Endothelial cell of umbilical vein (primary cell): ENCODE results near the gene HACD3. TPM values are rescaled to one million over a fixed set of nuclear protein-coding genes. Genes with fewer than 3 reads are reported as not detected.

ENCODE experiments used
- BruUV-seq: library from RNA; stranded (reverse); fragments of 400-500 nt; replicated peaks from 2 replicates; lab custom pipeline; 2021; lab: Mats Ljungman, UMichigan
- CTCF ChIA-PET: fragments of 300-600, 350-600 bp; sonication (Branson Sonifier 250); formaldehyde crosslinking; loops from one replicate; lab custom pipeline; 2021; ENCODE audit warnings: antibody characterized with exemption, inconsistent platforms; lab: Charles Lee
- POLR2A ChIA-PET: fragments of 300-600, 350-600 bp; sonication (Branson Sonifier 250); formaldehyde crosslinking; loops from one replicate; lab custom pipeline; 2021; ENCODE audit warnings: antibody characterized with exemption, inconsistent platforms; lab: Charles Lee
- DNase-seq: peaks from one replicate; pipeline ENCODE4 v3.0.0-alpha.2; 2011; ENCODE audit warnings: low read depth, low spot score
- FAIRE-seq: peaks from 2 replicates; lab custom pipeline; 2011; peaks lifted over from hg19 to GRCh38; lab: Jason Lieb, UNC
- H2AFZ ChIP-seq: 2 replicates; pipeline ENCODE4 v1.6.0; 2012; ENCODE audit warnings: low read depth, low read length, control low read depth, inconsistent platforms
- H3K27ac ChIP-seq: 2 replicates; pipeline ENCODE4 v1.5.1; 2011; ENCODE audit warnings: low read depth, mild to moderate bottlenecking, control low read depth, low read length, moderate library complexity; ENCODE audit not compliant: insufficient read depth
- H3K27me3 ChIP-seq, 2 experiments: 2 replicates each; pipeline versions ENCODE4 v1.6.0 to v1.6.1; 2011; ENCODE audit warnings: low read length in 2 of 2, mixed read lengths in 1 of 2; ENCODE audit not compliant: control insufficient read depth in 2 of 2, insufficient read depth in 2 of 2
- H3K36me3 ChIP-seq, 2 experiments: 2 replicates in 1 of 2; 3 replicates in 1 of 2; pipeline ENCODE4 v1.5.1; 2011; ENCODE audit warnings: low read length in 2 of 2, mild to moderate bottlenecking in 1 of 2, moderate library complexity in 1 of 2; ENCODE audit not compliant: control insufficient read depth in 2 of 2, insufficient read depth in 2 of 2; ENCODE audit errors: extremely low read depth in 1 of 2
- H3K4me1 ChIP-seq: 3 replicates; pipeline ENCODE4 v1.5.1; 2011; ENCODE audit warnings: mild to moderate bottlenecking, low read length; ENCODE audit not compliant: control insufficient read depth, insufficient read depth; ENCODE audit errors: extremely low read depth
- H3K4me2 ChIP-seq: 2 replicates; pipeline ENCODE4 v1.6.1; 2011; ENCODE audit warnings: low read length, control low read depth, mixed read lengths; ENCODE audit not compliant: insufficient read depth
- H3K4me3 ChIP-seq, 3 experiments: fragments of 200-600 bp in 1 of 3; sonication (generic), shearing (Covaris generic) in 1 of 3; replicated peaks in 1 of 3; 2 replicates each; pipeline ENCODE4 v1.5.1; 2011 to 2016; ENCODE audit warnings: control low read depth in 3 of 3, low read length in 3 of 3, mild to moderate bottlenecking in 2 of 3, inconsistent platforms in 1 of 3, low read depth in 1 of 3, moderate library complexity in 1 of 3; ENCODE audit not compliant: insufficient read depth in 1 of 3
- H3K79me2 ChIP-seq: 2 replicates; pipeline ENCODE4 v1.6.0; 2012; ENCODE audit warnings: low read length, inconsistent platforms; ENCODE audit not compliant: control insufficient read depth, insufficient read depth
- H3K9ac ChIP-seq: replicated peaks from 2 replicates; pipeline ENCODE3; 2011; ENCODE audit warnings: low read length, control low read depth; ENCODE audit not compliant: insufficient read depth; ENCODE audit errors: extremely low read depth
- H3K9me1 ChIP-seq: replicated peaks from 3 replicates; pipeline ENCODE4 v1.6.0; 2011; ENCODE audit warnings: mild to moderate bottlenecking, low read length; ENCODE audit not compliant: control insufficient read depth, insufficient read depth; ENCODE audit errors: extremely low read depth
- H3K9me3 ChIP-seq: replicated peaks from 2 replicates; pipeline ENCODE4 v1.5.1; 2012; ENCODE audit warnings: low read length, inconsistent platforms; ENCODE audit not compliant: control insufficient read depth, insufficient read depth
- H4K20me1 ChIP-seq: replicated peaks from 2 replicates; pipeline ENCODE3; 2011; ENCODE audit warnings: mild to moderate bottlenecking, low read length; ENCODE audit not compliant: control insufficient read depth, insufficient read depth; ENCODE audit errors: extremely low read depth
- EZH2 ChIP-seq: IDR thresholded peaks from 2 replicates; pipeline ENCODE4 v1.6.1; 2012; ENCODE audit warnings: borderline replicate concordance, low read depth, mild to moderate bottlenecking, moderate library complexity, low read length, inconsistent platforms; ENCODE audit not compliant: severe bottlenecking
- FOS ChIP-seq: IDR thresholded peaks from 2 replicates; pipeline ENCODE4 v1.6.1; 2011; ENCODE audit warnings: mild to moderate bottlenecking, low read length, moderate library complexity, borderline replicate concordance; ENCODE audit not compliant: insufficient read depth
- GATA2 ChIP-seq: IDR thresholded peaks from 2 replicates; pipeline ENCODE4 v1.7.0; 2011; ENCODE audit warnings: low read depth, mild to moderate bottlenecking, moderate library complexity, mixed read lengths, low read length; ENCODE audit not compliant: insufficient read length, insufficient read depth
- JUN ChIP-seq: IDR thresholded peaks from 2 replicates; pipeline ENCODE4 v1.6.1; 2011; ENCODE audit warnings: borderline replicate concordance, low read depth; ENCODE audit not compliant: insufficient read length, insufficient read depth
- MYC ChIP-seq: IDR thresholded peaks from one replicate; pipeline ENCODE4 v1.6.1; 2011; ENCODE audit warnings: mild to moderate bottlenecking, low read depth, low read length
- POLR2A ChIP-seq: IDR thresholded peaks from 2 replicates; pipeline ENCODE4 v1.6.1; 2012; ENCODE audit warnings: low read depth, mild to moderate bottlenecking, control low read depth, low read length
- POLR2AphosphoS5 ChIP-seq: IDR thresholded peaks from 2 replicates; pipeline ENCODE4 v1.6.1; 2012; ENCODE audit warnings: low read depth, mild to moderate bottlenecking, control low read depth, low read length, moderate library complexity; ENCODE audit not compliant: insufficient read depth
- dilution Hi-C: fragments of 300-500 bp; cut with MboI; formaldehyde crosslinking; loops from one replicate; pipeline ENCODE4 v1.15.0; 2019; ENCODE audit warnings: low sequenced_read_pairs; ENCODE audit not compliant: extremely low pct_ligation_motif_present
- intact Hi-C: fragments of 100-400 bp; cut with micrococcal nuclease; formaldehyde crosslinking; loops from one replicate; pipeline ENCODE4 v1.10.0; 2022
- polyA plus RNA-seq, 4 experiments: library from polyadenylated mRNA; depleted of rRNA in 3 of 4; stranded (reverse) in 3 of 4; unstranded in 1 of 4; fragments of >200 nt; gene quantifications; 2 replicates each; pipeline versions ENCODE4 v1.2.1 to v1.2.3, GENCODE V29; 2011 to 2012; ENCODE audit warnings: missing spikeins in 1 of 4
- total RNA-seq: library from RNA; stranded (reverse); gene quantifications from 2 replicates; pipeline ENCODE4 v1.2.3, GENCODE V29; 2021
- TF ChIP-seq, protein P1 (sequence below), 2 donors: IDR thresholded peaks; 1 replicate in 1 of 2; 2 replicates in 1 of 2; pipeline ENCODE4 v1.5.1; 2011; ENCODE audit warnings: low read length in 2 of 2, mild to moderate bottlenecking in 2 of 2, moderate library complexity in 2 of 2, control low read depth in 1 of 2, inconsistent platforms in 1 of 2, low read depth in 1 of 2; ENCODE audit not compliant: insufficient read depth in 1 of 2; ENCODE audit errors: extremely low read depth in 1 of 2
- TF ChIP-seq, protein P2 (sequence below): IDR thresholded peaks from 2 replicates; pipeline ENCODE4 v1.6.1; 2011; ENCODE audit not compliant: insufficient read depth, insufficient read length

HACD3 gene
- total and polyA plus RNA-seq, 2 donors (not counting 3 experiments of a cell fraction or from before 2014, with no cell fraction given), result 47.4 to 61.1 TPM

DNA sequence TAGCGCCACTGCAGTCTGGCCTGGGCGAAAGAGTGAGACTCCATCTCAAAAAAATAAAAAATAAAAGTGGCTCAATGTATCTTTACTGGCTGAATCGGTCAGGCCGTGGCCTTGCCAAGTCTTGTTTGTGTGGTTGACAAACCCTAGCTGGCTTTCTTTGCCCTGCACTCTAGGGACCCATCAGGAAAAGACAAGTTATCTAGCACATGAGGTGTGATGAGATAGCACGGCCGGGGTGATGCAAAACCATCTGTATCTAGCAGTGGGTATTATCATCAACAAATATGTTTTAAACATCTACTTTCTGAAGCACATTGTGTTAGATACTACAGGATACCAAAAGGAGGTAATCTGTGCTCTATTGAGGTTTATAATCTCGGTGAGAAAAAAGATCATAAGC is 8.9 kb upstream of the HACD3 start:
- H3K4me3 ChIP-seq, result no peak overlapping the region
- H3K36me3 ChIP-seq, result no peaks in the 10 kb centered on the region
- H3K27ac ChIP-seq, result no peak overlapping the region
- no peaks in the 10 kb centered on the region for H3K27me3 ChIP-seq
- ChIA-PET POLR2A (no interaction called here), CTCF (no interaction called here)
- peaks cover 6% of the 10 kb centered on the region for H3K79me2 ChIP-seq
- H4K20me1 ChIP-seq, result no peaks in the 10 kb centered on the region
- DNase-seq (no peak), FAIRE-seq (no peak)
- H3K9ac ChIP-seq, result no peak overlapping the region
- dilution Hi-C loops, result no loop called here
- H3K4me2 ChIP-seq, result no peak overlapping the region
- BruUV-seq, result no TSS peak
- H3K9me3 ChIP-seq, result no peaks in the 10 kb centered on the region
- peaks cover 15% of the 10 kb centered on the region for H3K4me1 ChIP-seq
- intact Hi-C loops, result no loop called here
- H2AFZ ChIP-seq, result no peak overlapping the region
- TF ChIP-seq JUN (no peak), GATA2 (no peak), POLR2A (no peak), EZH2 (no peak), MYC (no peak), POLR2AphosphoS5 (no peak), FOS (no peak)
- TF ChIP-seq, protein P1, sequence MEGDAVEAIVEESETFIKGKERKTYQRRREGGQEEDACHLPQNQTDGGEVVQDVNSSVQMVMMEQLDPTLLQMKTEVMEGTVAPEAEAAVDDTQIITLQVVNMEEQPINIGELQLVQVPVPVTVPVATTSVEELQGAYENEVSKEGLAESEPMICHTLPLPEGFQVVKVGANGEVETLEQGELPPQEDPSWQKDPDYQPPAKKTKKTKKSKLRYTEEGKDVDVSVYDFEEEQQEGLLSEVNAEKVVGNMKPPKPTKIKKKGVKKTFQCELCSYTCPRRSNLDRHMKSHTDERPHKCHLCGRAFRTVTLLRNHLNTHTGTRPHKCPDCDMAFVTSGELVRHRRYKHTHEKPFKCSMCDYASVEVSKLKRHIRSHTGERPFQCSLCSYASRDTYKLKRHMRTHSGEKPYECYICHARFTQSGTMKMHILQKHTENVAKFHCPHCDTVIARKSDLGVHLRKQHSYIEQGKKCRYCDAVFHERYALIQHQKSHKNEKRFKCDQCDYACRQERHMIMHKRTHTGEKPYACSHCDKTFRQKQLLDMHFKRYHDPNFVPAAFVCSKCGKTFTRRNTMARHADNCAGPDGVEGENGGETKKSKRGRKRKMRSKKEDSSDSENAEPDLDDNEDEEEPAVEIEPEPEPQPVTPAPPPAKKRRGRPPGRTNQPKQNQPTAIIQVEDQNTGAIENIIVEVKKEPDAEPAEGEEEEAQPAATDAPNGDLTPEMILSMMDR (IDR thresholded peaks at IDR 0.05; ENCODE audit: extremely low read depth in 1 of 2, insufficient read depth in 1 of 2, low read depth in 1 of 2, low read length in 2 of 2), result no peak
- TF ChIP-seq, protein P2, sequence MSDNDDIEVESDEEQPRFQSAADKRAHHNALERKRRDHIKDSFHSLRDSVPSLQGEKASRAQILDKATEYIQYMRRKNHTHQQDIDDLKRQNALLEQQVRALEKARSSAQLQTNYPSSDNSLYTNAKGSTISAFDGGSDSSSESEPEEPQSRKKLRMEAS, result no peak
- H3K9me1 ChIP-seq, result no peaks in the 10 kb centered on the region
